ENCODE data around the gene VGLL4. TPM values are rescaled to one million over a fixed set of nuclear protein-coding genes. Genes with fewer than 3 reads are reported as not detected.

Gene VGLL4
- total and polyA plus RNA-seq, 2 of the 4 experiments (the other 2 are of a cell fraction): 26.2 to 35.4 TPM

GRCh38 chr3:11509173-11510000, 134.3 kb downstream of the VGLL4 start (continued):
- TF ChIP-seq MAFK (IDR thresholded peaks at IDR 0.05; ENCODE audit: low read depth, low read length) (no peak), NFE2L2 (IDR thresholded peaks at IDR 0.05; ENCODE audit: low read depth, low read length) (no peak), SMC3 (IDR thresholded peaks at IDR 0.05; ENCODE audit: low read depth, low read length) (no peak)

Data from IMR-90 (cell line).